ENCODE measurements around the gene GLYAT.

The GLYAT gene, protein sequence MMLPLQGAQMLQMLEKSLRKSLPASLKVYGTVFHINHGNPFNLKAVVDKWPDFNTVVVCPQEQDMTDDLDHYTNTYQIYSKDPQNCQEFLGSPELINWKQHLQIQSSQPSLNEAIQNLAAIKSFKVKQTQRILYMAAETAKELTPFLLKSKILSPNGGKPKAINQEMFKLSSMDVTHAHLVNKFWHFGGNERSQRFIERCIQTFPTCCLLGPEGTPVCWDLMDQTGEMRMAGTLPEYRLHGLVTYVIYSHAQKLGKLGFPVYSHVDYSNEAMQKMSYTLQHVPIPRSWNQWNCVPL

DNA sequence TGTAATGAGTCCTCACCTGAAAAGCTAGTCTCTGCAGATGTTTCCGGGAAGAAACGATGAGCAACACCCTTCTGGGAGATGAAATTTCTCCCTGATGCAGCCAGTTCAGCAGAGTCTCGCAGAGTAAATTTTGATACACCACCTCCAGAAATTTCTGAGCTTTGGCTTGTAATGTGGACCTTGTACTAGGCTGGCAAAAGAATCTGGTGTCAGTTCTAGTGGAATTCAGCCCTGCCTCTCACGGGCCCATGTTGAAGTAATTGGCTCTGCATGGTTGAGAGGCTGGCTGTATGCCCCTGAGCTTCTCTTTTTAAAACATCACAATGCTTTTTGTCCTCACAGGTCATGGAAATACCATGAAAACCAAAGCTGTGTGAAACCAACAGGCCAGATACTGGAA is at the start of gene GLYAT:
GLYAT (minus strand) TSS at position 125 of the 400 bp plus-strand sequence. CDS start 7,447 bp downstream, outside the sequence.
- DNase-seq (ENCODE audit: low read depth in 2 of 3, low spot score in 1 of 3), result no peak

DNA sequence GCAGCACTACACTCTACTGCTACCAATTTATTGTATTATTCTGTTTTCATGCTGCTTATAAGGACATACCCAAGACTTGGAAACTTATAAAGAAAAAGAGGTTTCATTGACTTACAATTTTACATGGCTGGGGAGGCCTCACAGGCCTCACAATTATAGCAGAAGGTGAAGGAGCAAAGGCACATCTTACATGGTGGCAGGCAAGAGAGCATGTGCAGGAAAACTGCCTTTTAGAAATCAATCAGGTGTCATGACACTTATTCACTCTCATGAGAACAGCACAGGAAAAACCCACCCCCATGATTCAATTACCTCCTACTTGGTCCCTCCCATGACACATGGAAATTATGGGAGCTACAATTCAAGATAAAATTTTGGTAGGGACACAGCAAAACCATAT is 49.6 kb upstream of the GLYAT start:
- DNase-seq (ENCODE audit: low read depth in 2 of 3, low spot score in 1 of 3), result no peak

DNA sequence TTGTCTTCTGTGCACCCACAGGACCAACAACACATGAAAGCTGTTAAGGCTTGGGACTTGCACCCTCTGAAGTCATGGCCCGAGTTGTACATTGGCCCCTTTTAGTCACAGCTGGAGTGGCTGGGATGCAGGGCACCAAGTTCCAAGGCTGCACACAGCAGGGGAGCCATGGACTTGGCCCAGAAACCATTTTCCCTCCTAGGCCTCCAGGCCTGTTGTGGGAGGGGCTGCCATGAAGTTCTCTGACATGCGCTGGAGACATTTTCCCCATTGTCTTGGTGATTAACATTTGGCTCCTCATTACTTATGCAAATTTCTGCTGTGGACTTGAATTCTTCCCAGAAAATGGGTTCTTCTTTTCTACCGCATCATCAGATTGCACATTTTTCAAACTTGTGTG is 48.8 kb upstream of the GLYAT start:
- DNase-seq (ENCODE audit: low read depth in 2 of 3, low spot score in 1 of 3), result no peak

DNA sequence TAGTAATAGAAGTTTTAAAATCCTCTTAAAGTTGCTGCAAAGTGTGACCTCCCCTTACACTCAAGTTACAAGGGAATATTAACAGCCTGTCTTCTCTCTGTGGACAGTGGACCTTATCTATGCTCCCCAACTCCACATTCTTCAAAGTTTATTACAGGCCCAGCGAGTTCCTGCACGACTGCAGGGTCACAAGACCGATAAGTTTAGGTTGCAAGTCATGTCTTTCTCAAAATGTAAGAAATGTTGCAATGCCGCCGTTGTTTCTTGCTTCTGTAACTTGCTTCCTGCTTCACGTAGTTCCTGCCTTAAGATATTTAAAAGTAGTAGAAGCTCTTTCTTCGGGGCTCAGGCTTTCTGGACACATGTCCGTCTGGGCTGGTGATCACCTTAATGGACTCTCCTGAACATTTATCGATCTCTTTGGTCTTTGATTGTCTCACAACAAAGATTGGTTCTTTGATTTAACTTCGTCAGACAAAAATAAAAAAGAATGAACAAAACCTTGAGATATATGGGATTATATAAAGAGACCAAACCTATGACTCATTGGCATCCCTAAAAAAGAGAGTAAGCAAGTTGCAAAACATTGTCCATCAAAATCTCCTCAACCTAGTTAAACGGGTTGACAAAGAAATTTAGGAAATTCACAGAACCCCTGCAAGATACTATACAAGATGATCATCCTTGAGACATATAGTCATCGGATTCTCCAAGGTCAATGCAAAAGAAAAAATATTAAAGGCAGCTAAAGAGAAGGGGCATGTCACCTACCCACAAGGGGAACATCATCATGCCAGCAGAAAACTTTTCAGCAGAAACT is 45.4 kb upstream of the GLYAT start:
- no peak for DNase-seq (ENCODE audit: low read depth in 2 of 3, low spot score in 1 of 3)

DNA sequence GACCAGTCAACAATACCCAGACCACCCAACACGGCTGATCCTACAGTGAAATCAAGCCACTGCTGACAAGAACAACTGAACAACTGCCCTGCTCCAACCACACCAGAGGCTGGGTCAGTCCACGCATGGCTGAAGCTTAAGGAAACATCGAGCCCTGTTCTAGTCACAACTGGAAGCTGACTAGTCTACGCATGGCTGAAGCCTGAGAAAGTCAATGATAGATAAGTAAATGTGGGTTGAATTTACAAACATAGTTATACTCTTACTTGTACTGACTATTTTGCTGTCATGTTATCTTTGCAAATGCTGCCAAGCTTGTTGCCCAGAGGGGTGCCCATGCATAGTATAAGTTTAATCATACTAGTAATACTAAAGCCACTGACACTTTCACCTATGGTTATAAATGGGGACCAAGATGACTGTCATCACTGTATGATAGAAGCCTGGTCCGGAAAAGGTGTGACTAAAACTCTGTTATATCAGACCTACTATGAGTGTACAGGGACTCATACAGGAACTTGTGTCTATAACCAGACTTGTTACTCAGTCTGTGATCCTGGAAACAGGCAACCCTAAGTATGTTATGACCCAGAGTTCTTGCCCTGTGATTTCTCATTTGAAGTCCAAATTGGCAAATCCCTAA is 43.4 kb upstream of the GLYAT start:
- no peak for DNase-seq (ENCODE audit: low read depth in 2 of 3, low spot score in 1 of 3)

DNA sequence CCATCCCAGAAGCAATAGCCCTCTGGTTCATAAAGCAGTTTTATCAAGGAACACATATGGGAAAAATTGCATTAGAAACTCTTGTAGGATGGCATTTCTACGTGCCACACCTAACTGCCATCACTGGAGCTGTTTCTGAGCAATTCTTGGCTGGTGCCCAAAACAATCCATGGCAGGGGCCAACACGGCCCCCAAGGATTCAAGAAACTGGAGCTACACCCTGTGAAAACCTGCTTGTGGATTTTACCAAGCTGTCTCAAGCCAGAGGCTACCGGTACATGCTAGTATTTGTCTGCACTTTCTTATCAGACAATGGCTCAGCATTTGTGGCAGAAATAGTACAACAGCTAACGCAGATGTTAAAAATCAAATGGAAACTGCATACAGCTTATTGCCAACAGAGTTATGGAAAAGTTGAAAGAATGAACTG is 42.4 kb upstream of the GLYAT start:
- DNase-seq (ENCODE audit: low read depth in 2 of 3, low spot score in 1 of 3), result no peak

DNA sequence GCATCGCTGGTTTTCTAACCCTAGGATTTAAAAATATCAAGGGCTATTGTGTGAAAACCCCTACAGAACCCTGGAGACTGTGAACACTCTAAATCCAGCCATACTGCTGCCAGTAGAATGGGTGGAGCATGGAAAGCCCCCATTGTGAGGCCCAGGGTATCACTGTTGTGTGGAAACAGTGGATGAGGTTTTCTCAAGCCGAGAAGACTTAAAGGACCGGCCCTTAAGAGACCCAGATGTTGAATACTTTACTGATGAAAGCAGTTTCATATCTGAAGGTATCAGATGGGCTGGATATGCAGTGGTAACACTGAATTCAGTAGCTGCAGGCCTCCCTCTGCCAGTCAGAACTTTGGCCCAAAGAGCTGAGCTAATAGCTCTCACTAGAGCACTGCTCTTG is 41.6 kb upstream of the GLYAT start:
- DNase-seq (ENCODE audit: low read depth in 2 of 3, low spot score in 1 of 3), result no peak

DNA sequence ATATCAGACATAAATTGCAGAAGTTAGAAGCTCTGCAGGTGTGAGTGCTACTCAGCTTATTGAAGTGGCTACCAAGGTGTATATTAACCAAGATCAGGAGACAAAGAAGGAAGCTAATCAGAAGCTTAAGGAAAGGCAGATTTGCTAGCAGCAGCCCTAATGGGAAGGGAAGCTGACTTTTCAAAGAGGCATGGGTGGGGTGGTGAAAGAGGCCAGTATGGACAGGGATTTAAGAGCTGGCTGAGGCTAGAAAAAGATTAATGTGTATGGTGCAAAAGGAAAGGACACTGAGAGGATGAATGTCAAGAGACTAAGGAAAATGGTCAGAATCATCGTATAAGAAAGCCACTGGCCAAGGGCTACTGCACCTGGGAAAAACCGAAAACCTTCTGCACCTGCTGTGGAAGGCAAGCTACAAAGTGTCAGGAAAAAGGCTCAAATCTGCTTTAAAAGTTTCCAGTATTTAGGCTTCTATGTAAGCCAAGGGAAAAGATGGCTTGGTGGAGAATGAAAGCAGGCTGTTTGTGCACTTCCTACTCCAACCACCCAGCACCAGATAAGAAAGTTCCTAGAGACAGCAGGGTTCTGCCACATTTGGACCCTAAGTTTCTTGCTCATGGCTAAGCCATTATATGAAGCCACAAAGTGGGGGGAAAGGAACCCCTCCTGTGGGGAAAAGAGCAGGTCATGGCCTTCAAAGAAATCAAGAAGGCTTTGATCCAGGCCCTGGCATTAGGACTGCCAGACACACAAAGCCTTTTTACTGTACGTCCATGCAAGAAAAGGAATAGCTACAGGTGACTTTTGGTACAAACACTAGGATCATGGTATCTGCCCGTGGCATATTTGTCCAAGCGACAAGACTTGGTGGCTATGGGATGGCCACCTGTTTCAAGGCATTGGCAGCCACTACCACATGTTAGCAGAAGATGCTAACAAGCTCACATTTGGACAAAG is 40.9 kb upstream of the GLYAT start:
- DNase-seq (ENCODE audit: low read depth in 2 of 3, low spot score in 1 of 3), result no peak

DNA sequence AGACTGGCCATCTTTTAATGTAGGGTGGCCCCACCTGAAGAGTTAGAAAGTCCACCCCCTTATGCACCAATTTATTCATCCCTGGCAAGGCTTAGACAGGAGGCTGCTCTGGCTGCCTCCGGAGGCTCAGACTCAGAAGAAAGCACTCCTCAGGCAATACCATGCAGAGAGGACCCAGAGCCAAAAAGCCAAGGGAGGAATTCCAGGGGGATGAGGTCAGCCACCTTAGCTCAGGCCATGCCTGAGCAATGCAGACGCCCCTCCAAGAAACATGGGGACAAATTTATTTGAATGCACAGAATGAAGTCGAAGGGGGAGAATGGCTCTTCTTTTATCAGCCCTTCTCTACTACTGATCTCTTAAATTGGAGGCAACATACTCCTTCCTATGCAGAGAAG is 39.7 kb upstream of the GLYAT start:
- DNase-seq (ENCODE audit: low read depth in 2 of 3, low spot score in 1 of 3), result no peak

DNA sequence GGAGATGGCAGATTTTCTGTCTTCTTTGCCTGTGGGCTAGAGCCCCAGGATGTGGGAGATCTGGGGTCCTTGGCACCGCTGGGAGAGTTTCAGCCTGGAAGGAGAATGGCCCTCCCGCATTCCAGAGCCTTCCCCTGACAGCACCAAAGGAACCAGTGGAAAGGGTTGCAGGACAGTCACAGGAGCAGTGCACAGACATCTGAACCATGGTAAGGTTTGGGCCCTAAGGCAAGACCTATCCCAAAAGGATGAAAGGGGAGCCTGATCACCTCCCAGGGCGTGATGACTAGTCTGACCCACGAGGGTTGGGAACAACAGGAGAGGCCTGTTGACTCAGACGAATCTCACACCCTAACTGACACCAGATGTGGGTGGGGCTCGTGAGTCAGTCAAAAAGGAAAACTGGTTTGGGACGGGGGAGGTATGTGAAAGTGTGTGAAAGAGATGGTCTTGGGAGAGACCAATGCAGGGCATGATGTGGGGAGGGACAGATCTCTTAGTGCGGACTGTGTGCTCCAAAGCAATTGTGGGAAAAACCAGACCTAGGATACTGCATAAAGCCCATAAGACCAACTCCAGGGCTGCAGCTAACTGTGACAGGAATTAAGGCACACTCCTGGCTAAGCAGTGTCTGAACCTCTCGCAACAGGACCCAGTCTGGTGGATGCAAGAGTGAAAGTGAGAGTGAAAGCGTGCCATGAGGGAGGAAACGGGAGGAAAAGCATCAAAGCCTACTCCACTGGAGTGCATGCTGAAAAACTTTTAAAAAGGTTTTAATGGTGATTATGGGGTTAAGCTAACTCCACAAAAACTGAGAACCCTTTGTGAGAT is 39.1 kb upstream of the GLYAT start:
- DNase-seq (ENCODE audit: low read depth in 2 of 3, low spot score in 1 of 3), result no peak

DNA sequence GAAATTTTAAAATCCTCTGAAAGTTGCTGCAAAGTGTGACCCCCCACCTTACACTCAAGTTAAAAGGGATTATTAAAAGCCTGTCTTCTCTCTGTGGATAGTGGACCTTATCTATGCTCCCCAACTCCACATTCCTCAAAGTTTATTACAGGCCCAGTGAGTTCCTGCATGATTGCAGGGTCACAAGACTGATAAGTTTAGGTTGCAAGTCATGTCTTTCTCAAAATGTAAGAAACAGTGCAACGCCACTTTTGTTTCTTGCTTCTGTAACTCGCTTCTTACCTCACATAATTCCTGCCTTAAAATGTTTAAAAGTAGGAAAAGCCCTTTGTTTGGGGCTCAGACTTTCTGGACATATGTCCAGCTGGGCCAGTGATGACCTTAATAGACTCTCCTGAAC is 38.4 kb upstream of the GLYAT start:
- no peak for DNase-seq (ENCODE audit: low read depth in 2 of 3, low spot score in 1 of 3)

DNA sequence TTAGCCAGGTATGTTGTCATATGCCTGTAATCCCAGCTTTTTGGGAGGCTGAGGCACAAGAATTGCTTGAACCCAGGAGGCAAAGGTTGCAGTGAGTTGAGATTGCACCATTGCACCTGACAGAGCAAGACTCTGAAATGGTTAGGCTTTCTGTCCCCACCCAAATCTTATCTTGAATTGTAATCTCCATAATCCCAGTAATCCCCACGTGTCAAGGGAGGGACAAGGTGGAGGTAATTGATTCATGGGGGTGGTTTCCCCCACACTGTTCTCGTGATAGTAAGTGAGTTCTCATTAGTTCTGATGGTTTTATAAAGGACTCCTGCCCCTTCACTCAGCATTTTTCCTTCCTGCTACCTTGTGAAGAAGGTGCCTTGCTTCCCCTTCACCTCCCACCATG is 37.6 kb upstream of the GLYAT start:
- DNase-seq (ENCODE audit: low read depth in 2 of 3, low spot score in 1 of 3), result no peak

DNA sequence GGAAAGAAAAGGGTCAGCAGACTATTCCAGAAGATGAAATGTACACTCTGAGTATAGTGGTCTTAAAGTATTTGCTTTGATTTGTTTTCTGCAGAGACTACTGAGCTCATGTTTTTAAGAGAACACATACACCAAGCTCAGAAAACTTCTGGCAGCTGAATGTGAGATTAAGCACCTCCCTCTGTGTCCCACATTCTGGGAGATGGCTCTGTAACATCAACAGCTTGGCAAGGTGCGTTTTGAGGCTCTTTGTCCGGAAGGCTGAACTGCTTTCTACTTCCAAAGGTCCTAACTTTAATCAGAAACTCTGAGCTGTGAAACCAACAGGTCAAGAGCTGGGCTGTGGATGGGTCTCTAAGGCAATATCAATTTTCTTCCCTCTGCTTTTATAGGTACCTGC is 36.4 kb upstream of the GLYAT start:
- DNase-seq (ENCODE audit: low read depth in 2 of 3, low spot score in 1 of 3), result no peak

DNA sequence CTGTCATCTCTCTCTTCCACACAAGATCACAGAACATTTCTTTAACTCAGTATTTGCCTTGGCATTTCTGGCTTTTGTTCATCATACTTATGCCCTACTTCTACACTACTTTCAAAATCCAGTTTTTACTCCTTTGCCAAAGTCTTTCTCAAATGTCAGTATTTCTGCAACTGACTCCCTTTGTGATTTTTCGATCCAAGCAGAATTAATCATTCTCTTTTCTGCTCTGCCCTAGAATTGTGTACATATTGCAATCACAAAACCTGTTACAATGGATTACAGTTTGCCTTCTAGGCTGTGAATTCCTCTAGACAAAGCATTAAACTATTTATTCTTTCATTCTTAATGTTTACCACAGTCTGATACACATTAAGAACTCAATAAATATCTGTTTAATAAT is 33.3 kb upstream of the GLYAT start:
- no peak for DNase-seq (ENCODE audit: low read depth in 2 of 3, low spot score in 1 of 3)

DNA sequence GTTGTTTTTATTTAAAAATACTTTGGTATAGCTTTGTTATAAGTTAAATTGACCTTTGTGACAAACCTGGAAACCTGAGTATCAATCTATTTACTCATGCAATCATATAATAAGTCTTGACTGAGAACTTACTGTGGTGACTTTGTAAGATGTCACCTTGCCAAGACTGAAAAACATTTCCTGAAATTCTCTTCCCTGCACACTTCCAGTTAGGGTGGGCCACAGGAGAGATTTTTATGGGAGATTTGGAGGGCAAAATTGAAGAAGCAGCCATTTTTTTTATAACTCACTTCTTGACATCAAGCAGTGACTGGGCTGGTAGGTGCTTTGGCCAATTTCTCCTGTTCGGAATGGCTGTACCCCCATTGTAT is 31.4 kb upstream of the GLYAT start:
- no peak for DNase-seq (ENCODE audit: low read depth in 2 of 3, low spot score in 1 of 3)

DNA sequence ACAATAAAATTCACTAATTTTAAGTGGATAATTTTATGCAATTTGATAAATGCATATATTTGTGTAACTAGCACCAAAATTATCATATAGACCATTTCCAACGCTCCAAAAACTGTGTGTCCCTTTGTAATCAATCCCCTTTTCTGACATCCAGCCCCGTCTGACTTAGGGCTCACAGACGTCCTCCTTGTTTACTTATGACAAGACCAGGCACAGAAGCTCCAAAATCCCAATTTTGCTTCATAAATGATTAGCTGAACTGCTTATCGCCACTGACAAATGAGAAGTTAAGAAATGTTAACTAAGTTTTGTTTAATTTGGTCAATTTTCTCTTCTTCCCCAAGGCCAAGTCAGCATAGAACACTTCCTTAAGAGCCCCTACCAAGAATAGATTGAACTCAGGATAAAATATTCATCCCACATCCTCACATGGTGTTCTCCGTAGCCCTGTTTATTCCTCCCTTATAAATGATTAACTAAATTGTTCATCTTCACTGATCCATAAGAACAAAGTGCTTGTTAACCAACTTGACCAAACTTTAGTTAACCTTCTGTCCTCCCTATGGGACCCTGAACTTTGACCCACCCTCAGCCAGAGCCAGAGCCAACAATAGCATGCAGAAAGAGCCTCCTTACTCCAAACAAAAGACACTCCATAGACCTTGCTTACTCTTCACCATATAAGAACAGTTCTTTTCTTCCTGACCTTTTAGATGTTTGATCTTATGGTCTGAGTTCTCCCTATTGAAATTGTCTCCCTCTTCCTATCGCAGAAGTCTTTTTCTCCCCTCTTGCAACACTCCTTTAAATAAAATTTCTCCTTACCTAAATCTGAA is 30.8 kb upstream of the GLYAT start:
- no peak for DNase-seq (ENCODE audit: low read depth in 2 of 3, low spot score in 1 of 3)

DNA sequence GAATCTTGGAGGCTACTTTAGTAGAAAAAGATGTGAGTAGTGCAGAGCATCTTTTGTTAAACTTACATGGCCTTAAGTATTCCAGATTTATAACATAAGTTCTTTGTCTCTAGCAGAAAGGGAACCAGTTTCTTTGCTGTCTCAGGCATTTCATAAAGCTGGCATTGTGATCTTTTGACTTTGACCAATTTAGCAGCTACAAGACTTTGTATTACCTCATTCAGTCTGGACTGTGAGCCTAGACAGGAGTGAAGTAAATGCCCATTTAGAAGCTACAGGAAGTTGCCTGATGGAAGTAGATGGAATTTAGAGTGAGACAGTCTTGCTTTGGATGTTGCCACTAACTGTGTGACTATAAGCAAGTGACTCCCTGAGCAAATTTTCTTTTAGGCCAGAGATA is 25.7 kb upstream of the GLYAT start:
- DNase-seq (ENCODE audit: low read depth in 2 of 3, low spot score in 1 of 3), result no peak

DNA sequence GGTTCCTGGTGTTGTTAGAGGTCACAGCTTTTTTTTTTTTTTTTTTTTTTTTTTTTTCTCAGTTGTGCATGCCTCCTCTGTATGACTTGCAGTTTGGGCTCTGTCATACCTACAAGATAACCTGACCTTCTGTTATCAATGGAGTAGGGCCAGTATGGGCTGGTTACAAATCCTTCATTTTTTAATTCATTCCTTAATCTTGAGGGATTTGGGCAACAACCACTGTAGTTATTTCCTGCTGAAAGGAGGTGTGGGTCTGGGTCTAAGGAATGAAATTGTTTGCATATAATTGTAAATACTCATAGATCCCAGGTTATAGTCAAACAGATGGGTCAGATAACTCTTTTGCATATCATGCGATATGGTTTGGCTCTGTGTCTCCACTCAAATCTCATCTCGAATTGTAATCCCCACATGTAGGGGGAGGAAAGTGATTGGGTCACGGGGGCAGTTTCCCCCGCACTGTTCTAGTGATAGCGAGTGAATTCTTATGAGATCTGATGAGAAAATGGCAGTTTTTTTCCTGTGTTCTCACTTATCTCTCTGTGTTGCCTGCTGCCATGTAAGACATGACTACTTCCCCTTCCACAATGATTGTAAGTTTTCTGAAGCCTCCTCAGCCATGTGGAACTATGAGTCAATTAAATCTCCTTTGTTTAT is 14.1 kb upstream of the GLYAT start:
- DNase-seq (ENCODE audit: low read depth in 2 of 3, low spot score in 1 of 3), result no peak

Data from stimulated activated CD4-positive, alpha-beta T cell treated with anti-CD3 and anti-CD28 coated beads, Interleukin-12 subunit alpha, Interleukin-12 subunit beta, amount 100 ng/mL, for 48 hours (primary cell).